Measurements from ENCODE around the gene BMP8B.
A peak's percentile ranks its signal among the peaks of the same experiment; 100 is the strongest.

BMP8B gene

DNA sequence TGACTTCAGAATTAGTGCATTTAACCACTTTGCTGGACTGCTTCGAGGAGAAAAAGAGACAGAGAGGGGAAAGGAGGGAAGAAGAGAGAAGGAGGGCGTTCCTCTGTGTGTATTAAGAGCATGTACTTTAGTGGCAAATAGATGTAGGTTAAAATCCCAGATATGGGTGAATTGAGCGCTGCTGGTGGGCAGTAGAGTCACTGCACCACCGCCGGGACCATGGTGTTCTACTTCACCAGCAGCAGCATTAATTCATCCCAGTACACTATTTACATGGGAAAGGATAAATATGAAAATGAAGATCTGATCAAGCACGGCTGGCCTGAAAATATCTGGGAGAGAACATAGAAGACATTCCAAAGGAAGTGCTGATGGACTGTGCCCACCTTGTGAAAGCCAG lies 70.9 kb downstream of the BMP8B start:
- DNase-seq: no peak

- no peak for DNase-seq
Observed at GRCh38 chr1:39713557-39713956, 75.1 kb downstream of the BMP8B start.

GRCh38 chr1:39711966-39712340 lies 76.7 kb downstream of the BMP8B start:
- no peak for DNase-seq

DNA sequence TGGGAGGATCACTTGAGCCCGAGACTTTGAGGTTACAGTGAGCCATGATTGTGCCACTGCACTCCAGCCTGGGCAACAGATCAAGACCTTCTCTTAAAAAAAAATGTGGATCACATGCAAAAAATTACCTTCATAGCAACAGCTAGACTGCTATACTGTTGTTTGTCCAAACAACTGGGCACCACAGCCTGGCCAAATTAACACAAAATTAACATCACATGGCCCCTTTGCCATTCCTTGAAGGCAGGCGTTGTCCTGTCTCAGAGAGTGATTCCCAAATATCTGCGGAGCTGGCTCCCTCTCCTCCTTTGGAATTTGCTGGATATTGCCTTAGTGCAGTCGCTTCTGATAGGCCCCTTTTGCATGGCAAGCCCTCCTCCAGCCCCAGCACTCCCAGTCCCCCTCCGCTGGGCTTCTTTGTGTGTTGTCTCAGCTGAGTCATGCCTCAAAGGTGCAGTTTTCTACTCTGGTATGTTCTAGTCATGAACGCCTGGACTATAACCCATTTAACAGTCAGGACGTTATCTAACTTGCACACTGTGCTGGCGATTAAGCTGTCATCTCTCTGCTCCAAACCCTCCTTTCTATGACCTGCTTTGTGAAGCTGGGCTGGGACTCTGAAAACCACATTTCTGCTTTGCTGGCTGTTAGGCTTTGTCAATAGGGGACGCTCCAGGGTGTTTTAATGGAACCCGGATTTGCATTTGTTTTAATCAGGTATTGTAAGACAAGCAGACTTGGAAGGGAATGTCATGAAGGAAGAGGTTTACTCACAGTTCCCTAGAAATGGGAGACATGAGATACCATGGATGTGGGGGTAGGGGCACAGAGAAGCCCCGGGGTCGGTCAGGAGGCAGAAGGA lies 77.3 kb downstream of the BMP8B start:
- DNase-seq: peak; percentile 19

DNA sequence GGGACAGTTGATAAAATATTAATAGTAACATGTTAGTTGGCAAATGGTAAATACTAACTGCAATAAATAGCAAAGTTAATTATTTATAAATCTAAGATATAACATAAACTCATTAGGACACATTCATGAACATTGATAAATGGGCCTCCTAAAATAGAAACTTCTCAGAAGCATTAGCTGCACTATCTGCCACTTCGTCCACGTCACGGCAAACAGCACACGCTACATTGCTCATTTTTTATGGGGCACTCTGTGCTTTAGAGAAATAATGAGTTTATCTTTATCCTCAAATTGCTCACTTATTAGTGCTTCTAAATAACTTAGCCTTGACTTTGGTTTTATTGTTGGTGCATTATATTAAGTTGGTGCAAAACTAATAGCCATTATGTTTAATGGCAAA lies 81.2 kb downstream of the BMP8B start:
- DNase-seq: no peak
